Chondrocyte (in vitro differentiated cells): ENCODE results near the gene SGPP1. TPM values are rescaled to one million over a fixed set of nuclear protein-coding genes. Genes with fewer than 3 reads are reported as not detected.

Experiments used
- DNase-seq: peaks from one replicate; pipeline ENCODE4 v3.0.0; 2021; ENCODE audit warnings: mixed read lengths, low spot score
- H3K27ac Mint-ChIP-seq: one replicate; pipeline ENCODE4 v1.8.0; 2021; ENCODE audit warnings: mild to moderate bottlenecking, moderate library complexity, mixed read lengths; ENCODE audit not compliant: unreplicated experiment
- H3K27me3 Mint-ChIP-seq: 2 replicates; pipeline ENCODE4 v1.8.0; 2021; ENCODE audit warnings: low read depth, mixed read lengths
- H3K36me3 Mint-ChIP-seq: 2 replicates; pipeline ENCODE4 v1.8.0; 2021; ENCODE audit warnings: low read depth, mixed read lengths
- H3K4me1 Mint-ChIP-seq: 2 replicates; pipeline ENCODE4 v1.8.0; 2021; ENCODE audit warnings: low read depth, mild to moderate bottlenecking, mixed read lengths
- H3K4me3 Mint-ChIP-seq: one replicate; pipeline ENCODE4 v1.8.0; 2021; ENCODE audit warnings: mild to moderate bottlenecking, moderate library complexity, mixed read lengths; ENCODE audit not compliant: unreplicated experiment
- H3K9me3 Mint-ChIP-seq: 2 replicates; pipeline ENCODE4 v1.8.0; 2021; ENCODE audit warnings: low read depth, mixed read lengths
- total RNA-seq: library from RNA; stranded (reverse); gene quantifications from 3 replicates; pipeline ENCODE4 v1.2.1, GENCODE V29; 2021
- TF ChIP-seq, protein P1 (sequence below): fragments of 200-600 bp; sonication (generic); IDR thresholded peaks from 2 replicates; pipeline ENCODE4 v1.5.0; 2021; ENCODE audit warnings: antibody characterized with exemption, mild to moderate bottlenecking, moderate library complexity

SGPP1 gene
- total RNA-seq, 1 donor from 2014 or later: 23.3 TPM

DNA sequence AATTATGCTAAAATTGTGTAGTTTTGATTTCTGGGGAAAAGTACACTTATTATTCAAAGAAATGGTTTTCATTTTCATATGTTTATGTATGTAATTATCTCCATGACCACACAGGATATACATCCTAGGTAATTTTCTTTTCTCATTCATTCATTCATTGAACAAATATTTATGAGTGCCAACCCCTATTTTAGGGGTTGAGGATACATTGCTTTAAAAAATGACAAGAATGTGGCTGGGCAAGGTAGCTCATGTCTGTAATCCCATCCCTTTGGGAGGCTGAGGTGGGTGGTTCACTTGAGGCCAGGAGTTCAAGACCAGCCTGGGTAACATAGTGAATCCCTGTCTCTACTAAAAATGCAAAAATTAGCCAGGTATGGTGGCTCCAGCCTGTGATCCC is 40.9 kb downstream of the SGPP1 start:
- TF ChIP-seq, protein P1, sequence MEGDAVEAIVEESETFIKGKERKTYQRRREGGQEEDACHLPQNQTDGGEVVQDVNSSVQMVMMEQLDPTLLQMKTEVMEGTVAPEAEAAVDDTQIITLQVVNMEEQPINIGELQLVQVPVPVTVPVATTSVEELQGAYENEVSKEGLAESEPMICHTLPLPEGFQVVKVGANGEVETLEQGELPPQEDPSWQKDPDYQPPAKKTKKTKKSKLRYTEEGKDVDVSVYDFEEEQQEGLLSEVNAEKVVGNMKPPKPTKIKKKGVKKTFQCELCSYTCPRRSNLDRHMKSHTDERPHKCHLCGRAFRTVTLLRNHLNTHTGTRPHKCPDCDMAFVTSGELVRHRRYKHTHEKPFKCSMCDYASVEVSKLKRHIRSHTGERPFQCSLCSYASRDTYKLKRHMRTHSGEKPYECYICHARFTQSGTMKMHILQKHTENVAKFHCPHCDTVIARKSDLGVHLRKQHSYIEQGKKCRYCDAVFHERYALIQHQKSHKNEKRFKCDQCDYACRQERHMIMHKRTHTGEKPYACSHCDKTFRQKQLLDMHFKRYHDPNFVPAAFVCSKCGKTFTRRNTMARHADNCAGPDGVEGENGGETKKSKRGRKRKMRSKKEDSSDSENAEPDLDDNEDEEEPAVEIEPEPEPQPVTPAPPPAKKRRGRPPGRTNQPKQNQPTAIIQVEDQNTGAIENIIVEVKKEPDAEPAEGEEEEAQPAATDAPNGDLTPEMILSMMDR: no peak
- no peak overlapping the region for H3K4me3 Mint-ChIP-seq
- H3K27ac Mint-ChIP-seq: no peak overlapping the region
- H3K36me3 Mint-ChIP-seq: peaks cover 7% of the 10 kb centered on the region
- no peaks in the 10 kb centered on the region for H3K4me1 Mint-ChIP-seq
- H3K9me3 Mint-ChIP-seq: no peaks in the 10 kb centered on the region
- H3K27me3 Mint-ChIP-seq: no peaks in the 10 kb centered on the region
- DNase-seq: no peak

DNA sequence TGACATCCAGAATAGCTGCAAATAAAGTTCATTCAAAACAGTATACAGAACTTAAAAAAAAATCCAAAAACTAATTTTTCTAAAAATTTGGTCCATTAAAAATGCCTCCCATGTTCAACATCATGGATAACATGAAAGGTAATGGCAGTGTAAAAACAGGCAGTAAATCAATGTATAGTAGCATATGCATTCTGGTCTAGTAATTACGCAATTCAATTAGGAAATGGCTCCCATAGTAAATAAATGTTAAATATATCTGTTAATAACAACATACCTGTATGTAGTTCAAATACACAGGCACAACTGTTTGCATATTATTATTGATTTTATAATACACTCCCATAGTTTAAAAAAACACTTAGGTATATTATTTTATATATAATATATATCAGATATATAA is 42.5 kb downstream of the SGPP1 start:
- Mint-ChIP-seq H3K9me3 (no peaks in the 10 kb centered on the region), H3K27me3 (no peaks in the 10 kb centered on the region), H3K27ac (no peak overlapping the region), H3K36me3 (peaks cover 4% of the 10 kb centered on the region), H3K4me3 (no peak overlapping the region), H3K4me1 (no peaks in the 10 kb centered on the region)
- TF ChIP-seq, protein P1: no peak
- no peak for DNase-seq

DNA sequence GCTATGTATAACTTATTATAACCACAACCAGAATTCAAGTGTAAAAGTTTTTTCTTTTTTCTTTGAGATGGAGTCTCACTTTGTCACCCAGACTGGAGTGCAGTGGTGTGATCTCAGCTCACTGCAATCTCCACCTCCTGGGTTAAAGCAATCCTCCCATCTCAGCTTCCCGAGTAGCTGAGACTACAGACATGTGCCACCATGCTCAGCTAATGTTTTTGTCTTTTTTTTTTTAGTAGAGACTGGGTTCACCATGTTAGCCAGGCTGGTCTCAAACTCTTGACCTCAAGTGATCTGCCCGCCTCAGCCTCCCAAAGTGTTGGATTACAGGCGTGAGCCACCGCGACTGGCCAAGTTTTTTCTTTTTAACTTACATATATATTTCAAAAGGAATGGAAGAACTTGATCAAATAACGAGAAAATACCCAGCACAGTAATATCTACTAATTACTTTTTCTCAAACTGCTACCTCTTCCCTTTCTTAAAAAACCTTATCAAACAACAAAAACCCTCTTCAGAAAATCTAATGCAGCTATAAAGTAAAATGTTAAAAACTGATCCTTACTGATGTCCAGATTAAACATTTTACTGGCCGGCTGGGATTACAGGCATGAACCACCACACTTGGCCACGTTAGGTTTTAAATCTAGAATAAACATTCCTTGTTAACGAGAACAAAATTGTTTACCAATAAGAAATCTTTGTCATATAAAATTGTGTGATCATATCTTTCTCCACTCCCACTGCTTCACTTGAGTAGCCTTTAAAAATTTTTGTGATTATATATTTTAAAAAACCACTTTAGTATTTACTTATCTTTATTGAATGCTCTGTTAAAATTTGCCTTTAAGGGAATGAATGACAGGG is 44.9 kb downstream of the SGPP1 start:
- Mint-ChIP-seq H3K4me3 (no peak overlapping the region), H3K4me1 (no peaks in the 10 kb centered on the region), H3K27ac (no peak overlapping the region), H3K27me3 (no peaks in the 10 kb centered on the region), H3K9me3 (no peaks in the 10 kb centered on the region), H3K36me3 (peaks cover 4% of the 10 kb centered on the region)
- DNase-seq: no peak
- TF ChIP-seq, protein P1: no peak

DNA sequence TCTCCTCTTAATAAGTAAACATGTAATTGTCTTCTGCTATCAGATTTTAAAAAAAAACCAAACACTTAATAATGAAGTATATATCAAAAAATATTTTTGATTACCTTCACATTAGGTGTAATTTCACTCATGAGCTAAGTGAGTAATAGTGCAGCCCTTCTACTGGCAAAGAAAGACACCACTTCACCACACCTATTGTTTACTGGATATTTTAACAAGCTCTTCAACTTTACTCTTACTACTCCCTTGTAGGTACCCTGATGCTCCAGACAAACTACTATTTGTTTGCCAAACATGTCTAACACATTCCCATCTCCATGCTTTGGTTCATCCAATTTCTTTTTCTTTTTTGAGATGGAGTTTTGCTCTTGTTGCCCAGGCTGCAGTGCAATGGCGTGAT is 49.3 kb downstream of the SGPP1 start:
- DNase-seq: no peak
- H3K4me1 Mint-ChIP-seq: no peaks in the 10 kb centered on the region
- no peak overlapping the region for H3K27ac Mint-ChIP-seq
- H3K27me3 Mint-ChIP-seq: no peaks in the 10 kb centered on the region
- no peak overlapping the region for H3K4me3 Mint-ChIP-seq
- H3K9me3 Mint-ChIP-seq: no peaks in the 10 kb centered on the region
- H3K36me3 Mint-ChIP-seq: peaks cover 5% of the 10 kb centered on the region
- TF ChIP-seq, protein P1: no peak

DNA sequence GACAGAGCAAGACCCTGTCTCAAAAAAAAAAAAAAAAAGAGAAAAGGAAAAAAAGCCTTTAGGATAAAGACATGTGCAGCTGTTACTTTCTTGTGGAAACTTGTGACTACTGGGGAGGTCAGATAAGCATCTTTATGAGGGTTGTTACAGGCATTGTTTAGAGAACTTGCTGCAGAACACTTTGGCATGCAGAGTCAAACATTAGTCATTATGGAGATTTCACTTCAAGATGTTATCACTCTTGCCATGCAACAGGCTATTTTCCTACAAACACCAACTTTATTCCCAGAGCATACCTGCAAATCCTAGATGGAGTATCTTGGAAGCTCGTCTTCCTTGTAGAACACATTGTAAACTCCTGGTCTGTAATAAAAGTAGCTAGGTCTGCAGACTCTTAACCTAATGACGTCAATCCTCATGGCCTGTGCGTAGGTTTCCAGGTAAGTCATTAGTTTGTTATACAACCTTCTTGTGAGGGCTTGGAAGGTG is 49.9 kb downstream of the SGPP1 start:
- H3K36me3 Mint-ChIP-seq: peaks cover 6% of the 10 kb centered on the region
- DNase-seq: no peak
- H3K27me3 Mint-ChIP-seq: no peaks in the 10 kb centered on the region
- no peaks in the 10 kb centered on the region for H3K4me1 Mint-ChIP-seq
- H3K9me3 Mint-ChIP-seq: no peaks in the 10 kb centered on the region
- TF ChIP-seq, protein P1: no peak
- H3K4me3 Mint-ChIP-seq: no peak overlapping the region
- no peak overlapping the region for H3K27ac Mint-ChIP-seq
